Esophagus mucosa (tissue), 1 donor: ENCODE data around the gene ABCA4. TPM values are rescaled to one million over a fixed set of nuclear protein-coding genes. Genes with fewer than 3 reads are reported as not detected.
"Not testable (repeated sequence)": the region's sequence is repeated elsewhere in the genome, so short reads cannot be mapped to it uniquely, and the experiment has no call there.

Experiments used
- ATAC-seq: fragments of 200-7000 bp; cut with Tn5 transposase; one replicate; pipeline ENCODE4 v1.9.1; 2020
- total RNA-seq: library from RNA; stranded (reverse); gene quantifications from one replicate; pipeline ENCODE4 v1.2.4, GENCODE V29; 2023
- donor health status: DM: yes; HTN: yes; CAD: no.

ABCA4 gene
- total RNA-seq, 1 donor from 2014 or later: 0.08 TPM

- no peak for ATAC-seq
Measured at GRCh38 chr1:94000510-94001282, 120.3 kb downstream of the ABCA4 start.

DNA sequence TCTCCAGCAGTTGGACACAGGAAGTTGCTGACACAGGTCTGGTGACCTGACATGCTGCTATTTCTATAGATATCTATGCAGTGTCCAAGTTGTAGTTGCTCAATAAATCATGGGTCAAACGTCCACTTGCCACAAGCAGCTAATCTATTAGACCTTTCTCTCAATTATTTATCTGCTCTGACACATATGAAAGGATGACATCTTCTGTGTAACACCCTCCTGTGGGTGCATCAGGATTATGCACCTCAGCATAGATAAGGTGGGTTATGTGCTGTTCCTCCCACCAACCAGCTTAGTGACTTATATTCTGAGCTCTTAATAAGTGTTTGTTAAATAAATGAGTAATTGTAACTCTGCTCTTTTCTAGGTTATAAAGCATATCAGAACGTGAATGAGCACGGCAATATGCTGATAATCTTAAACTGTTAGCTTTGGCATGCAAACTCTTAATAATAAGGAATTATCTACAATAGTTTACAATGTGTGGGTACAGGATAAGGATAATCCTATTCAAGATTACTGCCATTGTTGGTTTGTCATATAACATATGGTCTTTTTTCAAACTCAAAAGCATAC, 121.0 kb downstream of the ABCA4 start:
- ATAC-seq: no peak

GRCh38 chr1:93998532-93998931, 122.4 kb downstream of the ABCA4 start:
- not testable (repeated sequence) for ATAC-seq

DNA sequence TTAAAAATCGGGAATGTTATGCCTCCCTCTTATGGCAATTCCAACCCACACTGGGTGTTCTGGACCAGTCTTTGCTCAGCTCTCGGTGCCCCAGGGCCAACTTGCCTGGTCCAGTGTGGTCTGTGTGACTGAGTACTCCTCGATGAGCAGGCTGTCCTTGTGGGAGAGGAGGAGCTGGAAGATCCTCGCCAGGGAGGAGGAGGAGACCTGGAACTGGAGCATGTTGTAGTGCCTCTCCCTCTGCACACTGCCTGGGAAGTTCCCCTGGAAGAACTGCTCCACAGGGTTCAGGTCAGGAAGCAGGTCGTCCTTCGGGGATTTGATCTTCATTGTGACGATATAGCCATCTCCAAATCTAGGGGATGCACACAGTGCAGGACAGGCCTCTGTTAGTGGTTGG, 123.2 kb downstream of the ABCA4 start:
- ATAC-seq: no peak

GRCh38 chr1:93995837-93996536, 125.0 kb downstream of the ABCA4 start:
- no peak for ATAC-seq

- no peak for ATAC-seq
Measured at GRCh38 chr1:93993731-93994130, 127.2 kb downstream of the ABCA4 start.

- ATAC-seq: no peak
Measured at GRCh38 chr1:93992954-93993353, 128.0 kb downstream of the ABCA4 start.

GRCh38 chr1:93992190-93992589, 128.8 kb downstream of the ABCA4 start:
- no peak for ATAC-seq

GRCh38 chr1:93991271-93991670, 129.7 kb downstream of the ABCA4 start:
- ATAC-seq: no peak

GRCh38 chr1:93990477-93990876, 130.5 kb downstream of the ABCA4 start:
- ATAC-seq: not testable (repeated sequence)

GRCh38 chr1:93990010-93990409, 130.9 kb downstream of the ABCA4 start:
- ATAC-seq: peak; percentile 29

- ATAC-seq: no peak
Measured at GRCh38 chr1:93989601-93990000, 131.3 kb downstream of the ABCA4 start.

DNA sequence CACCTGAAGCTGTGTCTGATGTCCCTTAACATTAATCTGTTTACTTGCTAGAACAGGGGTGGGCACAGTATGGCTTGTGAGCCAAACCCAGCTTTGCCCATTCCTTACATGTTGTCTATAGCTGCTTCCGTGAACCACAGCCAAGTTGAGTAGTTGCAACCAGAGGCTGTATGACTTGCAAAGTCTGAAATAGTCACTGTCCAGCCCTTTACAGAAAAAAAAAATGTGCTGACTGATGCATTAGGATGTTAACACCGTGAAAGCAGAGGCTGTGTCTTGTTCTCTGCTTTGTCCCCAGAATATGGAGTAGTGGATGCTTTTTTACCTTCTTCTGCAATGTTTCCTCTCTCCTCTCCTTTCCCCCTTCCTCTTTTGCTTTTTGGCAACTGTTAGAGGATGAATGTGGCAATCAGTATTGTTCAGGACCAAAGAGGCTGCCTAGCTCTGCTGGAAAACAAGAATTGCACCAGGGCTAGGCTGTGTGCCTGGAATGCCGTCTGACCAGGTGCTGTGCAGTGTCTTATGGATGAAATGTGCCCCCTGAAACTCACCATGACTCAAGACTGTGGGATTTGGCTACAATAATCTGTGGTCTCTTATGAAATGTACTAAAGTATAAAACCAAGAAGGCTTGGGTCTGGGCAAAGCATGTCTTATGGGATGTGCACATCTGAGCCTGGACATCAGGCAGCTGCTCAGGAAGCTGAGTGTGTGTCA, 132.2 kb downstream of the ABCA4 start:
- ATAC-seq: peak; percentile 85

GRCh38 chr1:93981274-93981667, 139.7 kb downstream of the ABCA4 start:
- ATAC-seq: no peak

GRCh38 chr1:93980320-93981273, 140.4 kb downstream of the ABCA4 start:
- no peak for ATAC-seq

DNA sequence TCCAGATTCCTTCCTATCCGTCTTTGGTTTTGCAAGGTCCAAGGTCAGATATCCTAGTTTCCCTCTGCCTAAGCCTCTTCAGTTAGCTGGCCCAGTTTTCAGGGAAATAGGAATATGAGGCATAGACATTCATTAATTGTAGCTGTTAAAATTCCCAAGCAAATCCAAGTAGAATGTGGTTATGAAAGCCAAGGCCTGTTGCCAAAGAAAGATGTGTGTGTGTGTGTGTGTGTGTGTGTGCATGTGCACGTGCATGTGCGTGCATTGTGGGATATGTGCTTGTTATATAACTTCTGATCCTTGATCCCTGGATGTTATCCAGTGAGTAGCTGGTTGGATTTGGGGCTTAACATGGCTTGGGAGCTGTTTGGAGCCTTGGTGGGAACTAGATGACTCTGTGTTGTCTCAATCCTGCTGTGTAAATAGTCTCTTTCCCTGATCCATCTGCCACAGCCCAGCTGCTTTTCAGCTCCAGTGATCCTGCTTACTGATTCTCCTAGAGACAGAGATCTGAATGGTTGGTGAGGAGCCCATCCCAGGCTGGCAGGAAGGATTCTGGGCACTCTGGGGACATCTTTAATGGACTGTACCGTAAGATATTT, 141.1 kb downstream of the ABCA4 start:
- peak; percentile 36 for ATAC-seq

GRCh38 chr1:93979040-93979717, 141.8 kb downstream of the ABCA4 start:
- peak; percentile 28 for ATAC-seq

DNA sequence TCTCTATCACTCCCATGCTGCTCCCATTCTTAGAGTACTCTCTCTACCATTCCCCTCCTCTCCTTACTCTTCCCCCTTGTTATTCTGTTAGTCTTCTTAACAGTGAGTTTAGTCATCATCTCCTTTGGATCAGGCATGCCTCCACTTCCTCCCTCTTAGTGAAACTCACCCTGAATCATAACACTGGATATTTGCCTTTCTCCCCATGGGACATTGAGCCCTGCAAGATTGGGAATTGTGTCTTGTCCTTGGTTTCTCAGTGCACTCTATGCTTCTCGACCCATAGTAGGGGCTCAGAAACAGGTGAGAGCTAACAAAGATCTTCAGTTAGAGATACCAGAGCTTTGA, 143.4 kb downstream of the ABCA4 start:
- peak; percentile 47 for ATAC-seq

DNA sequence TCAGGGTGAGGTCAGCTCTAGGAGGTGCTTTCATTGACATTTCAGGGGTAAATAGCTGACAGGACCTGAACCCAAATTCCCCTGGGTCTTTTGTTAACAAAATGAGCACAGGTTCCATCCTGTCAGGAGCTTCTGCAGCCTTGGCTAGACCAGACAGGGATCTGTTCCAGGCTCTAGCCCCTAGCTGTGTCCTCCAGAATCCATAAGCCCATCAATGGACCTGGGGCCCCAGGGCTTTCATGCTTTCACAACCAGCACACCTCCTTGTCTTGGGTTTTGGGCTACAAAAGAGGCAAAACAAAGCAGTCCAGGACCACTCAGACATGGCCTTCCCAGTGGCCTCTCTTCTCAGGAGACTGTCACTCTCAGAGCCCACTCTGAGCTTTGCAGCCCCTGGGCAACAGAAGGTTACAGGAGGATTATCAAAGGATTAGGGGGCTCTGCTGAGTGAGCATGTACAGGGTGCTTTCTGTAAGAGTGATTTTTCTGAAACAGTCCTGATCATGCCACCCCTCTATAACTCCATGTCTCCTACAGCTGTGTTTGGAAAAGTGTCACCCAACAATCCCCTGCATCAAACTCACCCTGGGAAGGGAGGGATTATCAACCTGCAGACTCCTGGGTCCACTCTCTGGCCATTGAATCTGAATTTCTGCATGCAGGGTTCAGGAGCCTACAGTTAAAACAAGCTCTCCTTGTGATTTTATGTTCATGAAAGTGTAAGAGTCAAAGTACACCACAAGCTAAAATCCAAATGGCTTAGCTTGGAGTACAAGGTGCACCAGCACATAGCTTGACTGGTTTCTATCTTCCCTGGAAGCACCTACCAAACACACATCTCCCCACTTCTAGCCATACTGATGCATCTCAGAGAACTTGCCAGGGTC, 144.0 kb downstream of the ABCA4 start:
- no peak for ATAC-seq

DNA sequence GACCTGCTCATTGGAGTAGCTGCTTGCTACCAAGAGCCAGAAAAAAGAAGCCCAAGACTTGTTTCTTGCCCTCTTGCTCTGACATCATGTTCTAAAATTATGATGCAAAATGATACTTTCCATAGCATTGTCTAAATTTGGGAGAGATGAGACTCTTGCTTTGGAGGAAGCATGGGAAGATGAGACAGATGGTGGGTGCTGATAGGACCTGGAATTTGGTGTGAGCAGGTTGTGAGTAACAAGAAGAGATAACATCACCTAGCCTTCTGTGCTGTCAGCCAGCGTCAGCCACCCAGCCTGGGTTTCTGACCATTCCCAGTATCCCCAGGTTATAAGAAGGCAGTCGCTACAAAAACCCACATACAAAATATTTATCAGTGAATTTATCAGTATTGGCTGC, 144.7 kb downstream of the ABCA4 start:
- ATAC-seq: no peak
